Activated CD8-positive, alpha-beta memory T cell treated with anti-CD3 and anti-CD28 coated beads for 36 hours (primary cell): ENCODE results near the gene OSBPL10. TPM values are rescaled to one million over a fixed set of nuclear protein-coding genes. Genes with fewer than 3 reads are reported as not detected.
"Not testable (repeated sequence)": the region's sequence is repeated elsewhere in the genome, so short reads cannot be mapped to it uniquely, and the experiment has no call there.

Source experiments
- CTCF ChIA-PET: fragments of 350-600 bp; sonication (Branson Sonifier 250); formaldehyde crosslinking; loops from one replicate; lab custom pipeline; 2021; ENCODE audit warnings: antibody characterized with exemption; lab: Charles Lee
- POLR2A ChIA-PET: fragments of 350-600 bp; sonication (Branson Sonifier 250); formaldehyde crosslinking; loops from one replicate; lab custom pipeline; 2021; ENCODE audit warnings: antibody characterized with exemption; lab: Charles Lee
- total RNA-seq, 2 experiments: library from RNA; stranded (reverse); gene quantifications; one replicate each; pipeline ENCODE4 v1.2.3, GENCODE V29; 2021

OSBPL10 gene
- total RNA-seq, 2 experiments from 2014 or later, result 3.4 to 3.6 TPM

DNA sequence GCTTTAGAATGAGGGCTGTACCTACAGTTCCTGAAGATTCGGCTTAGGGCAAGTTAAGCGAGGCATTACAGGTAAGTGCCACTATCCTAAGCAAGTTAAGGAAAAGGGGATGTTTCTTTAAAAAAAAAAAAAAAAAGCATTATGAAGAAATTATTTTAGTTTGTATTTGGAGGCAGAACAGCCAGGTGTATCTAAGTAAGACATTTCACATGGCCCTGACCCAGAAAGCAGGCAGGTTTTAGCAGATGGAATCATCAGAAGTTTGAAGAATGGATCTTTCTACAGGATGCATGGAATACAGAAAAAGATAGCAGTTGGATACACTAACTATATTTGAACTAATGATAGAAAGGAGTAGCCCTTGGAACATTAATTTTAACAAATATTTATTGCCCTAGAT, 105.6 kb downstream of the OSBPL10 start:
- ChIA-PET POLR2A (no interaction called here), CTCF (no interaction called here)

DNA sequence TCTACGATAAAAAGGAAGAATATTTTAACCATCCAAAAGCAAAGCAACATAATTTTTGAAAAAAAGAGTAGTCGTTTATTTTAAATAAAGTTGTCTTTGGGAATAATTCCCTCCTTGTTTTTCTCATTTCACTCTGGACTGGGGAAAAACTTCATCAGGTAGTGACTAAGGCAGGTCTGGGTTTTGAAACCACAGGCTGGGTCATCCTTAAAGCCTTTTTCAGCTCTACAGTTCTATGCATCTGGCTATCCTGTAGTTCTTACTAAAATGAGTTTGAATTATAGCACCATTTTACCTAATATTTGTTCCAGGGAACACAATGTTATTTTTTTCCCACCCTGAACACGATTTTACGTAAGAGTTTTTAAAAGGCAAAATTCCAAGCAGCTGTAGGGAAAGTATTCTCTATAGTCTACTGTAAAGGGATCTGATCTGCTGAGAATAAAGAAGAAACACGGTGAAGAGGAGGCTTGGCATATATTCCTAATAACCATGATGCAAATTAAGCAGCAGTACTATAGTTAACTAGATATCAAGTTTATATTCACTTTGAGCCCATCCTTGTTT, 107.7 kb downstream of the OSBPL10 start:
- CTCF ChIA-PET, result no interaction called here
- POLR2A ChIA-PET, result no interaction called here

DNA sequence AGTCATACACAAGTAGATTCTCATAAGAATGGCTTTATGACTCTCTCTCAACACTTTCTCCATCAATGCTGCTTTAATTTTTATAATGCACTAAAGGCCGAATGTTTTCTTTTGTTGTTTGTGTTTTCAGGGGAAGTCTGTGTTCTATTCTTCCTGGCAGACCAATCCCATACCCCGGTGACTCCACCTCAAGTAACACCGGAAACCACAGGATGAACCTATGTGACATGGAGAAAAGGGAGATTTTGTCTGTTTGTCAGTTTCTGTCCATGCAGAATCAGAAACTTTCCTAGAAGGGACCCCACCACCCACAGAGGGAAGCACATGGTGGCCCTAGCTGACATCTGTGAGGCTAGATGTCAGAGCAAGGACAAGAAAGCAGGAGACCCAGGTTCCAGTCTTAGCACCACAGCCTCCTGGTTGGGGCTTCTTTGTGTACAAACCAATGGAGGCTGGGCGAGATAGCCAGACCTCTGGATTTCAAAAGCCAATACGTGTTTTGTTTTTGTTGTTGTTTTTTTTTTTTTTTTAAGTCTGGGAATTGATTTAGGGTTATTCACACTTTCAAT, 109.0 kb downstream of the OSBPL10 start:
- ChIA-PET CTCF (no interaction called here), POLR2A (no interaction called here)

DNA sequence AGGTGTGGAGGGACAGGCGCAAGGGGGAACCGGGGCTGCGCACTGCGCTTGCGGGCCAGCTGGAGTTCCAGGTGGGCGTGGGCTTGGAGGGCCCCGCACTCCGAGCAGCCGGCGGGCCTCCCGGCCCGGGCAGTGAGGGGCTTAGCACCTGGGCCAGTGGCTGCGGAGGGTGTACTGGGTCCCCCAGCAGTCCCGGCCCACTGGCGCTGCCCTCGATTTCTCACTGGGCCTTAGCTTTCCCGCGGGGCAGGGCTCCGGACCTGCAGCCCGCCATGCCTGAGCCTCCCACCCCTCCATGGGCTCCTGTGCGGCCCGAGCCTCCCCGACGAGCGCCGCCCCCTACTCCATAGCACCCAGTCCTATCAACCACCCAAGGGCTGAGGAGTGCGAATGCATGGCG, 111.0 kb downstream of the OSBPL10 start:
- CTCF ChIA-PET, result not testable (repeated sequence)

DNA sequence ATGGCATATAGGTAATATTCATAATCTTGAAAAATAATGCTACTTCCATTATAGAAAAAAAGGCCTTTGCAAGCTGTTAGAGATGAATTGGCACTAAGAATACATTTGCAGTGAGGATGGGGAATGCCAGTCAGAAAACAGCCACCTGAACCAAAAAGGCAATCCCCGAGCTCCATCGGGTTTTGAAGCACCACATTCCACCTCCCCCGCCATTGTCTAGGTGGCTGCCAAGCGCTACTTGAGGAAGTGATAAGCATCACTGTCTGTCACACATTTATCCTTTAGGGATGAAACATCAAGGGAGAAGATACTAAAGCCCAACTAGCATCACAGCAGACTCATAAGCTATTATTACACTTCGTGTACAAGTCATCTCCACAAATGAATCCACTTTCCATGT, 112.8 kb downstream of the OSBPL10 start:
- ChIA-PET POLR2A (interaction anchor here (0.6 kb wide), 1 partner anchor 98 kb away, joined by 4 read pairs; no protein-coding TSS in a partner anchor), CTCF (no interaction called here)

More for the DNA sequence above, 111.0 kb downstream of the OSBPL10 start:
- POLR2A ChIA-PET, result not testable (repeated sequence)

DNA sequence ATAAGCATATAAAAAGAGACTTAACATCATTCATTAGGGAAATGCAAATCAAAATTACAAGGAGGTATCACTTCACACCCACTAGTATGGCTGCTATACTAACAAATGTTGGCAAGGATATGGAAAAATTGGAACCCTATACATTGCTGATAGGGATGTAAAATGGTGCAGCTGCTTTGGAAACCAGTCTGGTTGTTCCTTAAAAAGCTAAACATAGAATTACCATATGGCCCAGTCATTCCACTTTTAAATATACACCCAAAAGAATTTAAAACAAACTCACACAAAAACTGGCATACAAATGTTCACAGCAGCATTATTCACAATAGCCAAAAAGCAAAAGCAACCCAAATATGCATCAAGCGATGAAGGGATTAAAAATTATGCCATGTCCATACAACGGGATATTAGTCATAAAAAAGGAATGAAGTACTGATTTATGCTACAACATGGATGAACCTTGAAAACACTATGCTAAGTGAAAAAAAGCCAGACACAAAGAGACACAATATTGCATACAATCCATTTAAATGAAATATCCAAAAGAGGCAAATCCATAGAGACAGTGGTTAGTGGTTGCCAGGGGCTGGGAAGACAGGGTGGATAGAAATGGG, 118.3 kb downstream of the OSBPL10 start:
- POLR2A ChIA-PET, result no interaction called here
- CTCF ChIA-PET, result interaction anchor here (0.6 kb wide), 1 partner anchor 1089 kb away, joined by 3 read pairs; no protein-coding TSS in a partner anchor

DNA sequence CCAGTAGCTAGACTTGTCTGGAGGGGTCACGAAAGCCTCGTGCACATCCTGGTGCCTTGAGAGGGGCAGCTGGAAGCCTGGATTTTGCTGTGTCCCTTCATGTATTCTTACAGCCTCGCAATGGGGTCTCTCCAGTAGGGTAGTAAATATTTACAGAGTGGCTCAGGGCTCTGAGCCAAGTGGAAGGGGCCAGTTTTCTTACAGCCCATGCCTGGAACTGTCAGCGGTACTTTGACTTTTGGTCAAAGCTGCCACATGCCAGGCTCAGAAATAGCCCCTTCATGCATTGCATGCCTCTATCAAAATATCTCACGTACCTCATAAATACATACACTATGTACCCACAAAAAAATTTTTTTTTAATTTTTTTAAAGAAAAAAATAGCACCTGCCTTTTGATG, 119.2 kb downstream of the OSBPL10 start:
- ChIA-PET POLR2A (no interaction called here), CTCF (no interaction called here)

DNA sequence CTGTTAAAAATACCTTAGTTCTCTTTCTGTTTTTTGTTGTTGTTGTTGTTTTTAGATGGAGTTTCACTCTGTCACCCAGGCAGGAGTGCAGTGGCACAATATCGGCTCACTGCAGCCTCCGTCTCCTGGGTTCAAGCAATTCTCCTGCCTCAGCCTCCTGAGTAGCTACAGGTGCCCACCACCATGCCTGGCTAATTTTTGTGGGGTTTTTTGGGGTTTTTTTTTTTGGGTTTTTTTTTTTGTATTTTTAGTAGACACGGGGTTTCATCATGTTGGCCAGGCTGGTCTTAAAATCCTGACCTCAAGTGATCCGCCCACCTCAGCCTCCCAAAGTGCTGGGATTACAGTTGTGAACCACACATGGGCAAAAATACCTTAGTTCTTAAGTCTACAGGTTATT, 120.4 kb downstream of the OSBPL10 start:
- POLR2A ChIA-PET, result not testable (repeated sequence)

DNA sequence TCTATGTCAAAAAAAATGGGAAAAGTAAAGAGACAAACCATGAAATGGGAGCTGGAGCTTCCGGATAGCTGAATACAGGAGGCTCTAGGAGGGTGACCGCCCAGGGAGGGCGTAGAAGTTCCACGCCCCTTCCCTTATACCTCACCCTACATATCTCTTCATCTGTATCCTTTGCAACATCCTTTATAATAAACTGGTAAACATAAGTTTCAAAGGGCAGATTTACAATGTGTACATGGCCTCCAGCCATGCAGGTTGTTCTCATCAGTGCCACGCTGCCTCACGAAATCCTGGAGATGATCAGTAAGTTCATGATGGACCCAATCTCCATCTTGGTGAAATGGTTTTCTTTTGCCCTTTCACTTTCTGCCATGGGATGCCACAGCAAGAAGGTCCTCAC, 121.8 kb downstream of the OSBPL10 start:
- POLR2A ChIA-PET, result no interaction called here
- CTCF ChIA-PET, result no interaction called here

More for the DNA sequence above, 120.4 kb downstream of the OSBPL10 start:
- CTCF ChIA-PET, result not testable (repeated sequence)

DNA sequence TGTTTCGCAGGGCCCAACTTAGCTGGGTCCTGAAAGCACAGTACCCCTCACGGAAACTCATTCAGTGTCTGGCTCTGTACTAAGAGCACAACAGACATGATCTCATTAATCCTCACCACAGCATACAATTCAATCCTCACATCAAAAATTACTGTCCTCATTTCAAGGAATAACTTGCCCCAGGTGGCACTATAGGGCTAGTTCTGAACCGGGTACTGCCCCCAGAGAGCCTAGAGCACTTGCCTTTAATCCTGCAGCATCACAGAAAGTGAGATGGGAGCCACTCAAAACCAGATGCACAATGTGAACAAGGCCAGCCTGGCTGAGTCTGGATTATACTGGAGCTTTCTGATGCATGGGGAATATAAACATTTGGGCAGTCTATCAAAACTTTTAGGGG, 122.6 kb downstream of the OSBPL10 start:
- POLR2A ChIA-PET, result no interaction called here
- CTCF ChIA-PET, result no interaction called here

DNA sequence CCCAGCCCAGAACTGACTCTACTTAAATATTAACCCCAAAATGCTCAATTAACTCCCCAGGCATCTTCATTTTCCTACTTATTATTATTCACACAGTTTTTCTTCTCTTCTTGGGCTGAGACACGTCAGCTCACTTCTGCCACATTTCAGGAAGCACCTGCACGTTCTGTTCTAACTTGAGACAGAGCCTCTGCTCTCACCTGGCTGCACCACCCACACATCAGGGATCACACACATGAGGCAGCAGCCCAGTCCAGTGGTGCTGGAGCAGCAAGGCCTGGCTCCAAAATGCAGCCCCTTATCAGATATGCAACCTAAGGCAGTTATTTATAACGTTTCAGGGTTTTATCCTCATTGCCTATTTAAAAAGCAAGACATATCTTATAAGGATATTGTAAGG, 127.5 kb downstream of the OSBPL10 start:
- CTCF ChIA-PET, result no interaction called here

DNA sequence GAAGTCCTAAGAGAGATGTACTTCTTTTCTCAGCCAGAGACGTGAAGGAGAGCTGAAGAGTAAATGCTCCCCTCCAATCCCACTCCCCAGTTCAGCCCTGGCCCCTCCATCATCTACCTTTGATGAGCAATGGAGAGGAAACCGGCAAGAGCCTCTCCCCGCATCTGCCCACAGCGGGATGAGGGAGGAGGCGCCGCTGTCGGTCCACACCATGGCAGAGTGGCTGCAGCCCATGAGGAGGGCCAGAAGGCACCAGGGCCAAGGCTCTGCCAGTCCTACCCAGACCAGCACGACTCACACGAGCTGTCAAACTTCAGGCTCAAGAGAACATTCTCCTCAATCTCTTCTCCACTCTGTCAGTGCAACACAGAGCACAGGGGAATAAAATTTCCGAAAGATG, 129.8 kb downstream of the OSBPL10 start:
- POLR2A ChIA-PET, result no interaction called here
- CTCF ChIA-PET, result no interaction called here

More for the DNA sequence above, 127.5 kb downstream of the OSBPL10 start:
- POLR2A ChIA-PET, result no interaction called here

DNA sequence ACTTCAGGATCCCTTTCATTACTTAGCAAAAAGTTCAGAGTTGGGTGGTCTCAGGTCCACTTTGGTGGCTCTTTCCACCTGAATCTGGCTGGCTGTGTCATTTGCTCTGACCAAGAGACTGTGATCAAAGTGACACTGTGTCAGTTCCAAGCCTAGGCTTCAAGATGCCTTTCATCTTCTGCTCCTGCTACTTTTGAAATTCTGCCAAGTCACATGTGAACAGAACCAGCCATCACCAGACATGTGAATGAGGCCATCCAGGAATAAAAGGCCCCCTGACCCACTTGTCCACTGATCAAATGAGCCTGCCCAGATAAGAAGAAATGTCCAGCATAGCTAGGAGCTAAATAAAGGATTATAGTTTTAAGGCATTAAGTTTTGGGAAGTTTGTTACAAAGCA, 132.2 kb downstream of the OSBPL10 start:
- ChIA-PET POLR2A (no interaction called here), CTCF (no interaction called here)

DNA sequence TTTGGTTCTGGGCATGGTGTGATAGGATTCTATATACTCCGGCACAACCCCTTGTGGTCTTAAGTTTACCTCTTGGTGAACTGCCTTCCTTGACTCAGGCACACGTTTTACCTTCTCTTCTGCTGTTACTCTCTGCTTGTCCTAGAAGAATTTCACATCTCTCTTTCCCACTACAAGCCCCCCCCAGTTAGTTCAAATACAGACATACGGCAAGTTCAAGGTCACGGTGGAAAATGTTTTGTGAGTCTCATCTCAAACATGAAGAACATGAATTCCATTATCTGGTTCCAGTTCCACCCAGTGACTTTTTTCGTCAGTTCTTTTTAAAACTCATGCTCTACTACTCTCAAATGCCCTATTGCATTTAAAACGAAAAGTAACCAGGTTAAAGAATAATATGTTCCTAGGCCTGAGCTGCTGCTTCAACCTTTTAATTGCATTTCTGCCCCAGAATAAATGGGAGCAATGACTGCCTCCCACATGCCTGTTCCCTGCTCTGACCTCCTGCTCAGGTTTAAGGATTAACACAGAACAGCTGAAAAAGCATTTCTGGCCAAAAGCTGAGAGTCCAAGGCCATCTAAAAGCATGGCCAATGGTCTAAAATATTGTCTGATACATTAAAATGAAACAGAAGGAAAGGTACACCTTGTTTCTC, 132.8 kb downstream of the OSBPL10 start:
- POLR2A ChIA-PET, result no interaction called here
- CTCF ChIA-PET, result no interaction called here

DNA sequence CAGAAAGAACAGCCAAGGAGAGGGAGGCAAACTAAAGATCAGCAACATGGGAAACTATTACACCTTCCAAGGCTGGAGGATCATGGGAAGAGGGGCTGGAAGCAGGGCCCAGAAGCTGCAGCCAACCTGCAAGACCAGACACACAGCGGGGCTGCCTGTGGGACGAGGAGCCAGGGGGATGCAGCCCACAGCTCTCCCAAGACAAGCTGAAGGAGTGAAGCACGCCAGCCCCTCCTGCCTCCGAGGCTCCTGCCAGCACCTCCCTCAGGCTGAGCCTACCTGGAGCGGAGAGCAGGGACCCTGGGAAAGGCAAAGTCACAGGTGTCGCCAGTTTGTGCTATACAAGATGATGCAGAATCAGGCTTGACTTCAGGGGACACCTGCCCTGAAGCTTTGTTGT, 133.3 kb downstream of the OSBPL10 start:
- POLR2A ChIA-PET, result no interaction called here
- CTCF ChIA-PET, result no interaction called here

DNA sequence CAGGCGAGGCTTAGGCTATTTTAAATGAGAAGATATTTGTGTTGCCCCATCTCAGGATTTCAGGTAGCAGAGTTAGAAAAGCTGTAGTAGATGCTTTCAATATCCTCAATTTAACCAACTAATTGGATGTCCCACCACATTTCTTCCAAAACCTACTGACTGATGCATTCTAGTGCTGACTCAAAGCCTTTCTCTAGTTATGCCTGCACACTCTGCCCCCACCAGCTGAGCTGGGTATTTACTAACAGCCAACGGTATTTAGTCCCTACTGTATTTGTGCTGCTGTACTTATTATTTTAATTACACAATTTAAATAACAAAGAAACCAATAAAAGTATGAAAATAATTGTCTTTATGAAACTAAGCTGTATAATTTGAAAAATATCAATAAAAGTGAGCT, 139.5 kb downstream of the OSBPL10 start:
- ChIA-PET CTCF (no interaction called here), POLR2A (no interaction called here)

DNA sequence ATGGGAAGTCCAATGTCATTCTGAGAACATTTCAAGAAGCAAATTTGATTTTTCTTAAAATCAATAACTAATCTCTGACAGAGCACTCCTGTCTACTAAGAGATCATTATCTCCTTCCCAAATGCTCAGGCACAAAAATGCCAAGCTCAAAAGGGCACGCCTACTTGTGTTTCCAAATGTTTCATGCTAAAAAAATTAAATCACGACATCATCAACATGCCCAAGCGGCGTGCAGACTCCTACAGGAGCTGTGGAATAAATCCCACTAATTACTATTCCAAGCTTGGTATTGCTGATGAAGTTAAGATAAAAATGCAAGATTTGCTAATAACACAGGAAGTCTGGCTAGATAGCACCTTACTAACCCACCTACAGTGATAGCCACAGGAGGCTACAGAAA, 140.8 kb downstream of the OSBPL10 start:
- CTCF ChIA-PET, result no interaction called here
- POLR2A ChIA-PET, result no interaction called here

DNA sequence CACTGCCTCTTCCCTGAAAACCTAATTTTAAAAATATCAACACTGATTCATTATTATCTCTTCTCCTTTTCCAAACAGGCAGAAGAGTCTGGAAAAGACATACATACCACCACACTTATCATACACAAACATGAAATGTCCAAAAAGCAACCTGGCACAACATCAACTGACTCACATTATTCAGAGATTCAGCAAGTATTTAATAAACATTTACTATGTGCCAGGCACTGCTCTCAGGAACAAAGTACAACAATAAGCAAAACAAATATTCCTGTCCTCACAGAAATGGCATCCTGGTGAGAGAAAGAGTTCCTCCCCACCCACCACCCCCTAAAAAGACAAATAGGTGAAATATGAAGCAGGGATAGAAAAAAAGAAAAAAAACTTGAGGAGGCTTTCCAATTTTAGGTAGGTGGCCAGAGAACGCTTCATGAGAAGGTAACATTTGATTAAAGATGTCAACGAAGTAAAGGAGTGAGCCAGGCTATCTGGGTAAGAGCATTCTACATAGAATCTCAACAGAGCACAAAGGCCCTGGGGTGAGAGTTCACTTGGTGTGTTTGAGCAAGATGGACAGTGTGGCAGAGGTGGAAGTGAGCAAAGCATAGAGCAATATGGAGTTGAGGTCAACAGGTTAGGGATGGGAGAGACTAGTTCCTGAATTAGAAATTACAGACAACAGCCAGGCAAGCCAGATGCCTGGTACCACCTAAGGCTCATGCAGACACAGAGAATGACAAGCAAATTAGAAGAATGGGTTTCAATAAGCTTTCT, 141.7 kb downstream of the OSBPL10 start:
- CTCF ChIA-PET, result no interaction called here
- POLR2A ChIA-PET, result no interaction called here

DNA sequence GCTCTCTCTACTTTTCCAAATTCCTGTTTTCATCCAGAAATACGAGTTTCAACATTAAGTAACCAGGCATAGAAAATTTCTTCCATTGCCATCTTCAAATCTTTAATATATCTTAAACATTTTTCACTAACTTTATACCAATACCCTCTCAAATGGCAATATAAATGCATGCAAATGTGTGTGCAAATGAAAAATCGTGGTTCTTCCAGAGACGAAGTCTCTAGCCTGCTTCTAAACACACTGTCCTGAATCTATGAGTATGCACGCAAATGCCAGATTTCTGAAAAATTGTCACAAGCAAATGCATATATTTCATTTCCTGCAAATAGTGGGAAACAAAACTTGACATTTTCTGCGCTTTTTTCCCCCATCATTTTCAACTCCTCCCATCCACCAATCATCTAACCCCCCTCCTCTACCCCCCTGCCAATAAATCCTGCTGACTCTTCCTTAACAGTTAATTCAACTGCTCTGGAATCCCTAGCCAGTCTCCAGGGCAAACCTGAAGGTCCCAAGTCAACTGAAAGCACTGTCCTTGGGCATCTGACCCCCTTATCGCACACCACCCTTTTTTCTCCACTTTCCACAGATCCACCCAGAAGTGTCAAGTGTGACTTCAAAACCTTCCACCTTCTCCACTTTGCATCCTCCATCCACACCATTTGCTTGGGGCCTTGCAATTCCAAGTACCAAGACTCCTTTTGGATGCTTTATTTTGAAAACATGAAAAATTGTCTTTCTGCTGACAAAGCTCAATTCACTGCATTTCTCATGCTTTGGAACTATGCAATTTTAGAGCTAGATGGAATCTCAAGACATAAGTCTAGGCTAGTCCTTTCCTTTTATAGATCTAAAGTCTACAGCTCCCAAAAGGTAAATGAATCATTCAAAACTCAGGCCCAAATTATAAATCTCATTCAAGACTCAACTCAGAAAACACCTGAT, 144.7 kb downstream of the OSBPL10 start:
- POLR2A ChIA-PET, result no interaction called here

More for the DNA sequence above, 144.7 kb downstream of the OSBPL10 start:
- CTCF ChIA-PET, result no interaction called here
